Stimulated activated CD8-positive, alpha-beta memory T cell treated with anti-CD3 and anti-CD28 coated beads, Interleukin-12 subunit alpha, Interleukin-12 subunit beta, amount 100 ng/mL, for 1 hour (primary cell): Measurements from ENCODE around the gene TTLL12.

Experiments used
- DNase-seq: peaks from one replicate; pipeline ENCODE4 v3.0.0-alpha.2; 2020; ENCODE audit warnings: low read depth

TTLL12 gene

DNA sequence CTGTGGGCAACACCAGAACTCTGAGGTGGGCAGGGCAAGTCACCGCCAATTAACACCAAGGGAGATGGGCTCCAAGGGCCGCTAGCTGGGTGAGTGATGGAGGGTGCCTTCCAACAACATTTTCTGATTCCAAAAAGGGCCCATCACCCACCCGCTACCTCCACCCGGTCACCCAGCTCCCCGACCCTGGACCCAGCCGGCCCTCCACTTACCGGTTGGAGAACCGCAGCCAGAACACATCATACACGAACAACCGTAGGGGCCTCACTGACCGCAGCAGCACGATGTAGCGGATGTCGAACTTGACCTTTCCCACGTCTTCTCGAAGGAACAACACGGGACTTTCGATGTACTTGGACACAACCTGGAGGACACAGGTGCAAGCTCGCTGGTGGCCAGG, 14.7 kb downstream of the TTLL12 start:
- DNase-seq = no peak

- DNase-seq = no peak
Observed at GRCh38 chr22:43171607-43172006, 15.3 kb downstream of the TTLL12 start.

- DNase-seq = no peak
Observed at GRCh38 chr22:43171019-43171491, 15.9 kb downstream of the TTLL12 start.

DNA sequence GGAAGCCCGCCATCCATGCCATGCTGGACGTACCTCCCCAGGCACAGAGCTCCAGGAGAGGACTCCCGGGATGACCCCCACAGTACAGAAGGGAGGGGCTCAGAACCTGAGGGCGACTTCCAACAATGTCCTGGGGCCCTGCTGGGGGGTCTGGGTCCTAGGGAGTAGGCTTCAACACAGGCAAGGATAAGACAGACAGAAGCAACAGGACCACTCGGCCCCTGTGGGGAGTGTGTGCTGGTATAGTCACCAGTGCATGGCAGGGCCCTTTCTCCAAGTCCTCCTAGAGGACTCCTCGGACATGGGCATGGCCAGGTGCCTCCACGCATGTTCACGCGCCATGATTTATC, 16.8 kb downstream of the TTLL12 start:
- DNase-seq = no peak

- no peak for DNase-seq
Observed at GRCh38 chr22:43169310-43170130, 17.4 kb downstream of the TTLL12 start.

GRCh38 chr22:43168471-43169309, 18.2 kb downstream of the TTLL12 start:
- DNase-seq = no peak

GRCh38 chr22:43167001-43167589, 19.8 kb downstream of the TTLL12 start:
- DNase-seq = no peak

DNA sequence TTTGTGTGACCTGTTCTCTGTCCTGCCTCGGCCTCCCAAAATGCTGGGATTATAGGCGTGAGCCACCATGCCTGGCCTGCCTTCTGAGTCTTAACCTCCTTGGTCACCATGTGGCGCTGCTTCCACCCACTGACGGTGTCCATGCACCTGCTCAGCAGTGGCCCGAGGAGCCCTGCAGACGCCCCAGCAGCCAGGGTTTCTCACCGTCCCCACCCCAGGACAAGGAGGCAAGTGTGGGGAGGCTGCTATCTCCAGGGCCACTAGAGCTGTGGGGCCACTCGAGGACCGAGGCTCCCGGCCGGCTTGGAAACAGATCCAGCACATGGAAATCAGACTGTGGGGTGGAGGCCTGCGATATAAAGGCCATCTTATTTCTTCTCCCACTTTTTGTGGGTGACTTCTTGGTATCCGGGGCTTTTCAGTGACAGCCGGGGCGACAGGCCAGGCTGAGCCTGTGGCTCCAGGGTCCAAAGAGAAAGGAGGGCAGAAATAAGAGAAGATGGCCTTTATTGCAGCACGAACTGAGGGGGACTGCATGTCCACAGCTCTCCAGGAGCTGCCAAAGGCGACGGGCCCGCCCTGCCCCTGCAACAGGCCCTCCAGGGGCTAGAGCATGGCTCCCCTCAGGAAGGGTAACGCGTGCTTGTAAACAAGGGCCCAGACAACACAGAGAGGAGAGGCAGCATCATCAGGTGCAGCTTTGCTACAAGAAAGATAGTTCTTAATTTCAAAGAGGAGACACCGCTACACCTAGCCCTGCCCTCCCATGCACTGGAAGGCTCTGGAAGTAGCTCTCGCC, 20.6 kb downstream of the TTLL12 start:
- no peak for DNase-seq

GRCh38 chr22:43164636-43165035, 22.3 kb downstream of the TTLL12 start:
- DNase-seq = no peak

GRCh38 chr22:43163241-43163795, 23.6 kb downstream of the TTLL12 start:
- DNase-seq = no peak

- no peak for DNase-seq
Observed at GRCh38 chr22:43162412-43163150, 24.4 kb downstream of the TTLL12 start.

DNA sequence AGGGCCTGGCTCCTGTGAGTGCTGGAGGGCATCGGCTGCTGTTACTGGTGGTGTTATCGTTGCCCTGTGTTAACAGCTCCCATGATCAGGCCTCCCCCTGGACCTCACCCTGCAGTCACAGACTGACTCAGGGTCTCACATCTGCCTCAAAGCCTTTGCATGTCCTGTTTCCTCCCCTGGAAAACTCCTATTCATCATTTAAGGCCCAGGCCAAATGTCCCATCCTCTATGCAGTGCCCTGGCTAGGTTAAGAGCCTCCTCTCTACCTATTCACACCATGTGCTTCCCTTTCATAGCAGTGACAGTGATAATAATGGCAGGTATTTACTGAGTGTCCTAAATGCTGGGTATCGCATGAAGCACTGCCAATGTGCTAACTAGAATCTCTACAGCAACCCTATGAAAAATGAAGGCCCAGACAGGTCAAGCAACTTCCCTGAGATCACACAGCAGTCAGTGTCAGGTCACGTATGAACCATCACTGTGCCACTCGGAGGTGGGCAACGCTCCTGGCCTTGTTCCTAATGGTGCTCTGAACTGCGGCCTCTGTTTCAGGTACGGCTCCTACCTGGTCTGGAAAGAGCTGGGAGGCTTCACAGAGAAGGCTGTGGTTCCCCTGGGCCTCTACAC, 26.3 kb downstream of the TTLL12 start:
- DNase-seq = no peak

- no peak for DNase-seq
Observed at GRCh38 chr22:43159484-43160178, 27.3 kb downstream of the TTLL12 start.

- no peak for DNase-seq
Observed at GRCh38 chr22:43158778-43159483, 28.0 kb downstream of the TTLL12 start.

DNA sequence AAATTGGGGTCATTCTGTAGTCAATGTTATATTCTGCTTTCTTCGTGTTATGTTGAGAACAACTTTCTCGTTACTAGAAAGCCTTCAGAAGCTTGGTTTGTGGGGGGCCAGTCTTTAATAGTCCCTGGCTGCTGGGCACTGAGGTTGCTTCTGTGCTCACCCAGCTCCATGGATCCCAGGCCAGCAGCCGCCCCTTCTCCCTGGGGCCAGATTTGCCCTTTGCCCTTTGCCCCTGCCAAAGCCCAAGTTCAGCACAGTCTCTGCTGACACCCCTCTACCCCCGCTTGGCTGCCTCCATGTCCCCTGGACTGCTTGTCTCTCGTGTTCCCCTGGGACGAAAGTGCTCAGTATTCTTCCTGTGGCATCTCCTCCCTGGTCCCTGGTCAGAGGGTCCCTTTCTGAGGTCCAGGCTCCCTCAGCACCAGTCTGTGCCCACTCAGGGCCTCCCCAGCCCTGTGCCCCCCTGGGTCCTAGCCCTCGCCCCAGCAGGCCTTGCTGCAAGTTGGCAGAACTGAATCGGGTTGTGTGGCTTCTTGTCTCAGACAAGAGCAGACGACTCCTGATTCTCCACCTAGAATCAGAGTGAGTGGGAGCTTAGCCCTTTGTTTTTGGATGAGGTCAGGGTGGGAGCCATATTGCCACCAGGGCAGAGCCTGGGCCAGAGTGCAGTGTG, 28.9 kb downstream of the TTLL12 start:
- DNase-seq = no peak

DNA sequence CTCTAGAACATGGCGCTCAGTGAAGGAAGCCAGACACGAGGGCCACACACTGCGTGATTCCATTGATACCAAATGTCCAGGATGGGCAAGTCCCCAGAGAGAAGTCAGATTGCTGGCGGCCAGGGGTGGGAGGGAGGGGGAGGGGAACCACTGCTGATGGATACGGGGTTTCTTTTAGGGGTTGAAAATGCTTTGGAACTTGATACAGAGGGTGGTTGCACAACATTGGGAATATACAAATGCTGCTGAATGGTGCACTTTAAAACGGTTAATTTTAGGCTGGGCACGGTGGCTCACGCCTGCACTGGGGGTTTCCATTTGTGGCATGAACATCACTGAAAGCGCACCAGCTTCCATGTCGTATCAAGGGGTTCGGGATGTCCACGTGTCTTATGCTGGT, 30.5 kb downstream of the TTLL12 start:
- DNase-seq = no peak

- no peak for DNase-seq
Observed at GRCh38 chr22:43155789-43156188, 31.1 kb downstream of the TTLL12 start.

- DNase-seq = no peak
Observed at GRCh38 chr22:43154887-43155536, 31.9 kb downstream of the TTLL12 start.
